Retinal pigment epithelial cell (primary cell): ENCODE data around the gene RGS11.

Experiments
- DNase-seq: peaks from one replicate; pipeline ENCODE4 v3.0.0-alpha.2; 2010; ENCODE audit warnings: low read depth
- H3K4me3 ChIP-seq: 2 replicates; pipeline ENCODE4 v1.5.1; 2011; ENCODE audit warnings: mild to moderate bottlenecking, low read length, control low read depth, moderate library complexity
- CTCF ChIP-seq: conservative IDR thresholded peaks from 2 replicates; pipeline ENCODE4 v1.5.1; 2011; ENCODE audit warnings: low read depth, low read length, control low read depth, inconsistent platforms

RGS11 gene

GRCh38 chr16:289395-289997 is 13.8 kb upstream of the RGS11 start:
- no peak for DNase-seq
- no peak overlapping the region for H3K4me3 ChIP-seq

GRCh38 chr16:287981-288920 is 12.5 kb upstream of the RGS11 start:
- DNase-seq = no peak
- H3K4me3 ChIP-seq = no peak overlapping the region
- TF ChIP-seq CTCF = no peak

More at GRCh38 chr16:289395-289997, 13.8 kb upstream of the RGS11 start:
- no peak for TF ChIP-seq CTCF

- TF ChIP-seq CTCF = no peak
- no peak overlapping the region for H3K4me3 ChIP-seq
These were observed 11.6 kb upstream of the RGS11 start for GRCh38 chr16:287298-287811.

GRCh38 chr16:286491-287297 is 10.9 kb upstream of the RGS11 start:
- no peak overlapping the region for H3K4me3 ChIP-seq
- DNase-seq = no peak
- no peak for TF ChIP-seq CTCF

More at GRCh38 chr16:287298-287811, 11.6 kb upstream of the RGS11 start:
- no peak for DNase-seq

GRCh38 chr16:285146-286055 is 9.7 kb upstream of the RGS11 start:
- H3K4me3 ChIP-seq = no peak overlapping the region
- no peak for TF ChIP-seq CTCF
- no peak for DNase-seq
